ENCODE measurements around the gene FBXW5.
A peak's percentile ranks its signal among the peaks of the same experiment; 100 is the strongest.

FBXW5 gene

DNA sequence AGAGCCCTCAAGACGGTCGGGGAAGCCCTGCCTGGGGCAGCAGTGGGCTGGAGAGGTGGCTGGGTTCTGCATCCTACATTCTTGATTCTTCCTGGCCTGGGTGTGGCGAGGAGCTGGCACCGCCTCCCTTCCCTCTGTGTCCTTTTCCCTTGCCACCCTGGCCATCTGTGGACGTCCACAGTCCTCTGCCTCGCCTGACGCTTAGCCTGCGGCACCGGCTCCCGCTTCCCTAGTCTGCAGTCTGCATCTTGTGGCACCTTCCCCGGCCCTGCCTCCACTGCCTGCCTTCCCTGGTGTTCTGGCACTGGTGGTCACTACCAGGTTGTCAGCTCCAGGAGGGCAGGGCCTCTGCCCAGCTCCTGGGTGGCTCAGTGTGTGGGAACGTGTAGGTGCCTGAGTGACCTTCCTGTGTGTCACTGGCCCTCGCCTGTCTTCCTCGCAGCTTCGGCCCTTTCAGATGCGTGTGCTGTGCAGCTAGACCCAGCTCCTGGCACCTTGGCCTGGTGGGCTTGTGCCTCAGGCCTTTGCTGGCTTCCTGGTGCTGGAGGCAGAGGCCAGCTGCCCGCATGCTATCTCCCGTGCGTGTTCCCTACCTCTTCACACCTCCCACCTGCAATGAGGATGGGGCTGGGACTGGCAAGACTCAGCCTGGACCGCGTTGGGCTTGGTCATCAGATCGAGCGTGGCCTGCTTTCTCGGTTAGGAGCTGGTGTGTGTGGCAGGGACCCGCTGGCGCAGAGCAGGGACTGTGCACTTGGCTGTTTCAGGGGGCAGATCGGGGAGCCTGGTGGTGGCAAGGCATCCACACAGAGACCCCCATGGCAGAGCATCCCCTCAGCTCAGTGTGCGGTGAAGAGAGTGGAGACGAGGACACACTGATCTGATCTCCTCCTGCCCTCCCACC is 37.3 kb downstream of the FBXW5 start:
- no peaks in the 10 kb centered on the region for H3K9me3 ChIP-seq (ENCODE audit: control insufficient read depth in 1 of 2, low read length in 2 of 2)
- H3K4me1 ChIP-seq (ENCODE audit: control insufficient read depth in 1 of 2, insufficient read depth in 2 of 2, low read length in 2 of 2) = peaks cover 10 to 11% of the 10 kb centered on the region in 2 donors
- H3K27ac ChIP-seq (ENCODE audit: low read depth, low read length) = no peak overlapping the region
- no peaks in the 10 kb centered on the region for H3K27me3 ChIP-seq (ENCODE audit: control insufficient read depth in 1 of 2, insufficient read depth in 2 of 2, low read length in 2 of 2)
- H3K36me3 ChIP-seq (ENCODE audit: control insufficient read depth in 1 of 2, insufficient read depth in 2 of 2, low read length in 2 of 2) = peaks cover 19 to 44% of the 10 kb centered on the region in 2 donors
- no peak overlapping the region for H3K4me3 ChIP-seq (ENCODE audit: low read depth in 1 of 2, low read length in 2 of 2)
- no peak overlapping the region for H3K9ac ChIP-seq (ENCODE audit: low read depth in 1 of 2, low read length in 2 of 2)

DNA sequence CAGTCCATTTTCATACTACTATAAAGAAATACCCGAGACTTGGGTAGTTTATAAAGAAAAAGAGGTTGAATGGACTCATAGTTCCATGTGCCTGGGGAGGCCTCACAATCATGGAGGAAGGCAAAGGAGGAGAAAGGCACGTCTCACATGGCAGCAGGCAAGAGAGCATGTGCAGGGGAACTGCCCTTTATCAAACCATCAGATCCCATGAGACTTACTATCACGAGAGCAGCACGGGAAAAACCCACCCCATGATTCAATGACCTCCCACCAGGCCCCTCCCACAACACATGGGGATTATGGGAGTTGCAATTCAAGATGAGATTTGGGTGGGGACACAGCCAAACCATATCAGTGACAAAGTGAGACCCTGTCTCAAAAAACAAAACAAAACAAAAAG is 38.3 kb downstream of the FBXW5 start:
- Histone ChIP-seq H3K27me3 (ENCODE audit: control insufficient read depth in 1 of 2, insufficient read depth in 2 of 2, low read length in 2 of 2) (no peaks in the 10 kb centered on the region), H3K4me3 (ENCODE audit: low read depth in 1 of 2, low read length in 2 of 2) (no peak overlapping the region), H3K9me3 (ENCODE audit: control insufficient read depth in 1 of 2, low read length in 2 of 2) (no peaks in the 10 kb centered on the region), H3K36me3 (ENCODE audit: control insufficient read depth in 1 of 2, insufficient read depth in 2 of 2, low read length in 2 of 2) (peaks cover 19 to 44% of the 10 kb centered on the region in 2 donors), H3K4me1 (ENCODE audit: control insufficient read depth in 1 of 2, insufficient read depth in 2 of 2, low read length in 2 of 2) (peaks cover 20 to 21% of the 10 kb centered on the region in 2 donors), H3K27ac (ENCODE audit: low read depth, low read length) (no peak overlapping the region), H3K9ac (ENCODE audit: low read depth in 1 of 2, low read length in 2 of 2) (no peak overlapping the region)

GRCh38 chr9:136903041-136903554 is 41.4 kb downstream of the FBXW5 start:
- Histone ChIP-seq H3K36me3 (ENCODE audit: control insufficient read depth in 1 of 2, insufficient read depth in 2 of 2, low read length in 2 of 2) (peaks cover 29 to 38% of the 10 kb centered on the region in 2 donors), H3K9ac (ENCODE audit: low read depth in 1 of 2, low read length in 2 of 2) (no peak overlapping the region), H3K27ac (ENCODE audit: low read depth, low read length) (peak overlapping the region; percentile 93), H3K27me3 (ENCODE audit: control insufficient read depth in 1 of 2, insufficient read depth in 2 of 2, low read length in 2 of 2) (no peaks in the 10 kb centered on the region), H3K9me3 (ENCODE audit: control insufficient read depth in 1 of 2, low read length in 2 of 2) (no peaks in the 10 kb centered on the region), H3K4me3 (ENCODE audit: low read depth in 1 of 2, low read length in 2 of 2) (no peak overlapping the region), H3K4me1 (ENCODE audit: control insufficient read depth in 1 of 2, insufficient read depth in 2 of 2, low read length in 2 of 2) (peaks cover 37 to 45% of the 10 kb centered on the region in 2 donors)

DNA sequence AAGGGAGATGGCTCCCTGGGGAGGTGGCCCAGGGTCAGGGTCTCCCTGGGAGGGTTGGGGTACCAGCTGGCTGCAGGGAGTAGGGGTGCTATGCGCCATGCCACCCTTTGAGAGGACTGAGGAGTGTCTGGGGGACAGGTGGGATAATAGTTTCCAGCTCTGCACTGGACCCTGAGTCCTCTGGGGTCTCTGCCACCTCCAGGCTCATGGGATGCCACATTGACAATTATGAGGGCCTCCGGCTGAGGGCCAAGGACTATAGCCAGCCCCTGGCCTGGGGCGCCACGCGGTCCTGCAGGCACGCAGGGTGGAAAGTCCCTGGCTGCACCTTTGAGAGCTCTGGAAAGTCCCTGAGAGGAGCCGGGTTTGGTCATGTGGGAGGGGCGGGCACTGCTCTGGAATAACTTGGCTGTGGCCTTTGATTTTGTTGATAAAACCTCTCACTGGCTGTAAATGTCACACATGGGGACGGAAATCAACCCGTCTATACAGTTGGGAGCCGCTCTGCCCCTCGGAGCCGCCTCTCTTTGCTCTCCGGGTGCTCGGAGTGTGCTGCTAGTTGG is 42.2 kb downstream of the FBXW5 start:
- Histone ChIP-seq H3K4me3 (ENCODE audit: low read depth in 1 of 2, low read length in 2 of 2) (peak overlapping the region; percentile 60), H3K9ac (ENCODE audit: low read depth in 1 of 2, low read length in 2 of 2) (peak overlapping the region; percentile 71 to 77)

DNA sequence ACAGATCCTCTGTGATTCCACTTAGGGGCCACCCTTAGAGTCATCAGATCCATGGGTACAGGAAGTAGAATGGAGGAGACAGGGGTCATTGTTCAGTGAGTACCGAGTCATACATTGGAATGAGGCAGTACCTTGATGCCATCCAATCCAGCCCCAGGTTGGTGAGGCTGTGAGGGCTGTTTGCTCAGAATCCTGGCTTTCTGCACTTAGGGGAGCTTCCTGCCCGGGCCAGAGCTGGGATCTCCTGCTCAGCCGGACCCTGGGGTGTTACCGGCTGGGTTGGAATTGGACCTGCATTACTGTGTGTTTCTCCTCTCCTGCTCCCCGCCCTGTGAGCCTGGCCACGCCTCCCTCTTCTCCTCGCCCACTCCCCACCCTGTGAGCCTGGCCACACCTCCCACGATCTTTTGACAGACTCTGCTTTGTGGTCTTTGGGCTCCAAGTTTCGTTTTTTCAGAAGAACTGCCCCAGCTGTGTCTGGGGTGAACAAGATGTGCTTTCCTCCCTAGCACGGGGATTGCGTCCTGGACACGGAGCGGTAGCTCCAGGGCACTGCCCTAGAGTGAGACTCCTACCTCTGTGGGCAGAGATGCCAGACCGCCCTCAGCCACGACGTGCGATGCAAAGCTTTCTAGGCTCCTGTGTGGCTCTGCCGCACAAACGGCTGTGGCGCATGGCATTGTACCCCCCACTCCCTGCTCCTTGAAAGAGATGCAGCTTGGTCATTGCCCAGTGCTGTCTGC is 42.9 kb downstream of the FBXW5 start:
- Histone ChIP-seq H3K9ac (ENCODE audit: low read depth in 1 of 2, low read length in 2 of 2) (peak overlapping the region; percentile 71 to 77), H3K9me3 (ENCODE audit: control insufficient read depth in 1 of 2, low read length in 2 of 2) (no peaks in the 10 kb centered on the region), H3K27ac (ENCODE audit: low read depth, low read length) (peak overlapping the region; percentile 93), H3K4me1 (ENCODE audit: control insufficient read depth in 1 of 2, insufficient read depth in 2 of 2, low read length in 2 of 2) (peaks cover 37 to 45% of the 10 kb centered on the region in 2 donors), H3K27me3 (ENCODE audit: control insufficient read depth in 1 of 2, insufficient read depth in 2 of 2, low read length in 2 of 2) (no peaks in the 10 kb centered on the region), H3K4me3 (ENCODE audit: low read depth in 1 of 2, low read length in 2 of 2) (peak overlapping the region; percentile 60), H3K36me3 (ENCODE audit: control insufficient read depth in 1 of 2, insufficient read depth in 2 of 2, low read length in 2 of 2) (peaks cover 16 to 24% of the 10 kb centered on the region in 2 donors)

More for the DNA sequence above, 42.2 kb downstream of the FBXW5 start:
- Histone ChIP-seq H3K4me1 (ENCODE audit: control insufficient read depth in 1 of 2, insufficient read depth in 2 of 2, low read length in 2 of 2) (peaks cover 37 to 45% of the 10 kb centered on the region in 2 donors), H3K27me3 (ENCODE audit: control insufficient read depth in 1 of 2, insufficient read depth in 2 of 2, low read length in 2 of 2) (no peaks in the 10 kb centered on the region), H3K9me3 (ENCODE audit: control insufficient read depth in 1 of 2, low read length in 2 of 2) (no peaks in the 10 kb centered on the region), H3K36me3 (ENCODE audit: control insufficient read depth in 1 of 2, insufficient read depth in 2 of 2, low read length in 2 of 2) (peaks cover 21 to 30% of the 10 kb centered on the region in 2 donors), H3K27ac (ENCODE audit: low read depth, low read length) (peak overlapping the region; percentile 93)

GRCh38 chr9:136900988-136901515 is 43.5 kb downstream of the FBXW5 start:
- Histone ChIP-seq H3K27me3 (ENCODE audit: control insufficient read depth in 1 of 2, insufficient read depth in 2 of 2, low read length in 2 of 2) (no peaks in the 10 kb centered on the region), H3K4me1 (ENCODE audit: control insufficient read depth in 1 of 2, insufficient read depth in 2 of 2, low read length in 2 of 2) (peaks cover 37 to 45% of the 10 kb centered on the region in 2 donors), H3K9ac (ENCODE audit: low read depth in 1 of 2, low read length in 2 of 2) (peak overlapping the region; percentile 71 to 77), H3K36me3 (ENCODE audit: control insufficient read depth in 1 of 2, insufficient read depth in 2 of 2, low read length in 2 of 2) (peaks cover 16 to 17% of the 10 kb centered on the region in 2 donors), H3K27ac (ENCODE audit: low read depth, low read length) (peak overlapping the region; percentile 93), H3K4me3 (ENCODE audit: low read depth in 1 of 2, low read length in 2 of 2) (peak overlapping the region; percentile 60), H3K9me3 (ENCODE audit: control insufficient read depth in 1 of 2, low read length in 2 of 2) (no peaks in the 10 kb centered on the region)

DNA sequence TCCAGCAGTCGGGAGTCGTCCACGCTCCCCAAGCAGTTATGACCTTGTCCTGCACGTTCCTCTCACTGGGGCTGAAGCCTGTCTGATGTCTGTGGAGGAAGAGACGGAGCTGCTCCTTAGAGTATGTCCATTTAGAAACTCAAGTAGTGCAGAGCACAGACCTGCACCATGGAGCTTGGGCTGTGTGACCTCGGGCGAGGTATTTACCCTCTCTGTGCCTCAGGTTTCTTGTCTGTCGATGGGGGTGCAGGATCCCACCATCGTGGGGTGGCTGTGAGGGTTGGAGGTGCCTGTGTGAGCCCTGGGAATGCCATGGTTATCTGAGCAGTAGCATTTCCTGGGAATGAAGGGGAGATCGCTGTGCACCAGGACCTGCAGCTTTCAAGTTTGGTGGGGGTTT is 44.0 kb downstream of the FBXW5 start:
- peaks cover 37 to 45% of the 10 kb centered on the region in 2 donors for H3K4me1 ChIP-seq (ENCODE audit: control insufficient read depth in 1 of 2, insufficient read depth in 2 of 2, low read length in 2 of 2)
- H3K36me3 ChIP-seq (ENCODE audit: control insufficient read depth in 1 of 2, insufficient read depth in 2 of 2, low read length in 2 of 2) = peaks cover 16 to 17% of the 10 kb centered on the region in 2 donors

GRCh38 chr9:136899196-136899595 is 45.3 kb downstream of the FBXW5 start:
- H3K27ac ChIP-seq (ENCODE audit: low read depth, low read length) = no peak overlapping the region
- no peak overlapping the region for H3K4me3 ChIP-seq (ENCODE audit: low read depth in 1 of 2, low read length in 2 of 2)
- H3K27me3 ChIP-seq (ENCODE audit: control insufficient read depth in 1 of 2, insufficient read depth in 2 of 2, low read length in 2 of 2) = no peaks in the 10 kb centered on the region
- no peaks in the 10 kb centered on the region for H3K9me3 ChIP-seq (ENCODE audit: control insufficient read depth in 1 of 2, low read length in 2 of 2)
- peaks cover 17 to 30% of the 10 kb centered on the region in 2 donors for H3K36me3 ChIP-seq (ENCODE audit: control insufficient read depth in 1 of 2, insufficient read depth in 2 of 2, low read length in 2 of 2)
- H3K9ac ChIP-seq (ENCODE audit: low read depth in 1 of 2, low read length in 2 of 2) = no peak overlapping the region
- H3K4me1 ChIP-seq (ENCODE audit: control insufficient read depth in 1 of 2, insufficient read depth in 2 of 2, low read length in 2 of 2) = peaks cover 37 to 45% of the 10 kb centered on the region in 2 donors

More for the DNA sequence above, 44.0 kb downstream of the FBXW5 start:
- Histone ChIP-seq H3K9ac (ENCODE audit: low read depth in 1 of 2, low read length in 2 of 2) (peak overlapping the region in 1 of 2 donors; percentile 71), H3K27ac (ENCODE audit: low read depth, low read length) (peak overlapping the region; percentile 93), H3K27me3 (ENCODE audit: control insufficient read depth in 1 of 2, insufficient read depth in 2 of 2, low read length in 2 of 2) (no peaks in the 10 kb centered on the region), H3K4me3 (ENCODE audit: low read depth in 1 of 2, low read length in 2 of 2) (peak overlapping the region in 1 of 2 donors; percentile 0), H3K9me3 (ENCODE audit: control insufficient read depth in 1 of 2, low read length in 2 of 2) (no peaks in the 10 kb centered on the region)

- Histone ChIP-seq H3K4me1 (ENCODE audit: control insufficient read depth in 1 of 2, insufficient read depth in 2 of 2, low read length in 2 of 2) (peaks cover 37 to 45% of the 10 kb centered on the region in 2 donors), H3K4me3 (ENCODE audit: low read depth in 1 of 2, low read length in 2 of 2) (no peak overlapping the region), H3K27me3 (ENCODE audit: control insufficient read depth in 1 of 2, insufficient read depth in 2 of 2, low read length in 2 of 2) (no peaks in the 10 kb centered on the region), H3K9ac (ENCODE audit: low read depth in 1 of 2, low read length in 2 of 2) (no peak overlapping the region), H3K9me3 (ENCODE audit: control insufficient read depth in 1 of 2, low read length in 2 of 2) (no peaks in the 10 kb centered on the region), H3K36me3 (ENCODE audit: control insufficient read depth in 1 of 2, insufficient read depth in 2 of 2, low read length in 2 of 2) (peaks cover 17 to 32% of the 10 kb centered on the region in 2 donors), H3K27ac (ENCODE audit: low read depth, low read length) (no peak overlapping the region)
Measured at GRCh38 chr9:136898483-136899100, 45.9 kb downstream of the FBXW5 start.

All from duodenal mucosa (tissue), 2 donors.